Stimulated activated CD4-positive, alpha-beta T cell treated with anti-CD3 and anti-CD28 coated beads, Interleukin-15, amount 100 ng/mL, for 24 hours (primary cell): ENCODE measurements around the gene TLL2.

Experiments used
- DNase-seq: peaks from one replicate; pipeline ENCODE4 v3.0.0-alpha.2; 2020

Gene TLL2

GRCh38 chr10:96418582-96418981 is 95.1 kb downstream of the TLL2 start:
- DNase-seq, result no peak

GRCh38 chr10:96417441-96417840 is 96.3 kb downstream of the TLL2 start:
- DNase-seq, result no peak

DNA sequence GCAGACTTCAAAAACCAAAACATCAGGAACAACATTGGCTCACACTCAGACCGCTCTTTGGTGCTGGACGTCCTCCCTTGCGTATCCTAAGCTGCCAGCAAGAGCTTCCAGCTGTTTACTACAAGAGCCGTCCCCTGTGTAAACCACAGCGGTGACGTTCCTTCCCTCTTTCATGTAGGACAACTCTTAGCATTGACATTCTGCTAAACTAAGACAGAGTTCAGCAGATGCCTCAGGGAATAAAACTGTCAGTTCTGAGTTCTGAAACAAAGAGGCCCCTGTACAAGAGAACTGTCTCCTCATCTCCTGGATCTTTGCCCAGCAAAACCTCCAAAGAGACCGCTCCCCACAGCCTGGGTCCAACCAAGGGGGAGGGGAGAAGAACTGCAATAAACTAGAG is 97.1 kb downstream of the TLL2 start:
- no peak for DNase-seq

DNA sequence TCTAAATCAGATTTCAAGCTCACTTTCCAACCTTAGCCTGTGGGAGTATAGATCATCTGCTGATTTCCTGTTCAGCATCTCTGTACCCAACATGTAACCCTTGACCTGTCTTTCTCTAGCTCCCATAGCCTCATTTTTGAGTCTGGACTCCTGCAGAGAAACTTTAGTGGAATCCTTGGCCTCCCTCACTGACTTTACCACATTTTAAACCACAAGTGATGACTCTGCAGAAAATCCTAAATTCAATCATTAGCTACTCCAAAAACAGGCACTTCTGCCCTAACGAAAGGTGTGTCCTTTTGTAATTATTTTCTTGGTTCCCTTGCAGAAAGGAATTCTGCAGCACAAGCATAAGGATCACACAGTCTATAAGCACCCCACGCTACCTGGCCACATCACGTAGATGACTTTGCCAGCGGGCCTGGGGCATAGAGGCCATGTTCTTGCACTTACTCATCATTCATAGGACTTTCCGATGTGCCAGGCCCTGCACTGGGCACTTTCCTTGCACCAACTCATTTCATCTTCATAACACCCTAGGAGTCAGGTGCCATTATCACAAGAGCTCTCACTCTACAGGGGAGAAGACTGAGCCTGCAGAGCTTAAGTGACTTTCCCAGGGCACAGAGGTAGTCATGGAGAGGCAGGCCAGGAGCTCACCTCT is 97.7 kb downstream of the TLL2 start:
- DNase-seq, result no peak

DNA sequence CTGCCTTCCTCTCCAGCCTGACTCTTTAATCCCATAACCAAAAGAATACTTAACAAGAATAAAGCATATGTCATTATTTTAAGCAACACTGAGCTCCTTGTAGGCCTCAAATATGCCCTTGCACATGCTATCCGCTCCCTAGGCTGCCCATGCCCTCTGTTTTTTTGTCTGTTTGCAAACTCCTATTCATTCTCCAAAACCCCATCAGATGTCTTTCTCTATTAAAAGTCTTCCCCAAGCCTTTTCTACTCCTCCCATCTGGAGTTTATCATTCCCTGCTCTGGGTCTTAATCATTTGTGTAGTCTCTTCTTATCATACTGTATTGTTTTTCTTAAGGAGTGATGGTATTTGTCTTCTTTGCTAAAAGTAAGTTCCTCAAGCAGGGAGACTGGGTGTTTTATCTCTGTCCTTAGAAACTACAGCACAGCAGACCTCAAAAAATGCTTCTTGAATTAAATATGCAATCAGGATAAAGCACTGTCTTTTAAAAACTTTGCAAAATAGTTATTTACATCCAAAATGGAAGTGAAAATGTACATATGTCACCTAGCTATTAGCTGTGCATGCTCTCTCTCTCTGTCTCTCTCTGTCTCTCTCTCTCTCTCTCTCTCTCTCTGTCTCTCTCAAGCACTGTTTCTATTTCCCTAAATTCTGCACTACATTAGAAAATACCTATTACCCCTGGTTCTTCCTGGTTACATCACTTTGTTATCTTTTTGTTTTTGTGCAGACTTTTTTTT is 98.4 kb downstream of the TLL2 start:
- DNase-seq, result no peak

DNA sequence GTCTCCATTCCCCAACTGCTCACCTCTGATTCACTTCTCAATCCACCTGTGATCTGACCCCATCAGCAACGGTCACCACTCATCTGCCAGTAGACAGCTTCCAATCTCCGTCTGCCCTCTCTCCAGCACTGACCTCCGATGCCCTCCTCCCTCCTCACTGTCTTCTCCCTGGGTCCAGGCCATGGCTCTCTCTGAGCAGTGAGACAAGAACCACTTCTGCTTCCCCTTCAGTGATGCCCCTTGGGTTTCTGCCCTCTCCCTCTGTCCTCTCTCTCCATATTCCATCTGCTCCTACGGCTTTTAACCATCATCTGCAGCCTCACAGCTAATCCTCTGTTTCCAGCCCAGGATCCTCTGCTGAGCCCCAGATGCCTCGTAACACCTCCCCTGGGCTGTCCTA is 99.4 kb downstream of the TLL2 start:
- DNase-seq, result no peak

DNA sequence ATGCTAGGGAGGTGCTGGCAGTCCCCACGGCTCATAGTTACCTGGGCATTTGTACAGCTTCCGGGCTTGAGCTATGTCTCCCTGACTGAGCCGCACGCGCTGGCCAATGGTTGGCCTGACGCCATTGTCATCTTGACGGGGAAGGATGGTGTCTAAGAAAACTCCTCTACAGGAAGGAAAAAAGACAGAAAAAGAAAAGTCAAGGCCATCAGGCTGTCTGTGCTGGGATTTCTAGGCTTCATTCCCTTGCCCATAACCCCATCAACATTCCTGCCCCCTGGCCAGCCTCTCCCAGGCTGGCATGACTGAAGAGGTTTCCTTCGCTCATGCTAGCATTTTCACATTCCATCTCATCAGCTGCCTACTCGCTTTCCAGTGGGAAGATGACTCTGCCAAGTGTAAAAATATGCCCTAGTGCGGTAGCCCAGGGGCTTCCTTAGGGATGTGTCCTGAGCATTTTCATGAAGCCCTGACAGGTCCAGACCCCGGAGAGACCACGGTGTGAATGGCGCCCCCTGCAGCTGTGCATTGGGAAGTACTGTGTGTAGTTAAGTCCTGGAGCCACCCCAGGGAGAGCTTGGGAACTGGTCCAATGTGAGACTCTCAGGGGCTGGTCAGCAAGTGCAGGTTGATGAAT is 100.5 kb downstream of the TLL2 start:
- no peak for DNase-seq

DNA sequence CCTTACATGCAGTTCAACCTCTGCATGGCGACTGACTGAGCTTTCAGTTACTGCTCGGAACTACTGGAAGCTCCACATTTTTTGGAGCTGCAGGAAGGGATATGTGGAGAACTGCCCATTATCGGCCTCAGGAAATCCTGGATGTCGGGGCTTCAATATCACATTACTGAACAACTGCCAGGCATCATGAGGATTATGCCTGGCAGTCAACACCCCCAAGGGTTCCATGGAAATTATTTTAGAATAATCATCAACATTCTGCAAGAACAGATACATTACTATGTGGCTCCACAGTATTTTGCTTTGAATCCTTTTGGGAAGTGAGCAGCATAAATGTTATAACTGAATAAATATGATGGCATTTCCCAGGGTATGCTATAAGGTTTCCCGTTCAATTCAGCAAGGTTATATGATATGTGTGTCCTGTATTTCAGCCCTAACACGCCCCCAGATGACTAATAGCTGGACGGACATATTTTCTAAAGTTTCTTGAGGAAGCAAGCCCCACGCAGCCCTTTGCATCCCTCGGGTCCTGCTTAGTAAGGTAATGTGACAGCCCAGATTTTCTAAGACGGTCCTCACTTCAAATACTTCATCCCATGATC is 101.9 kb downstream of the TLL2 start:
- no peak for DNase-seq

GRCh38 chr10:96410296-96410695 is 103.4 kb downstream of the TLL2 start:
- no peak for DNase-seq

- no peak for DNase-seq
Measured at GRCh38 chr10:96408201-96408600, 105.5 kb downstream of the TLL2 start.

- no peak for DNase-seq
Measured at GRCh38 chr10:96407560-96408069, 106.1 kb downstream of the TLL2 start.

DNA sequence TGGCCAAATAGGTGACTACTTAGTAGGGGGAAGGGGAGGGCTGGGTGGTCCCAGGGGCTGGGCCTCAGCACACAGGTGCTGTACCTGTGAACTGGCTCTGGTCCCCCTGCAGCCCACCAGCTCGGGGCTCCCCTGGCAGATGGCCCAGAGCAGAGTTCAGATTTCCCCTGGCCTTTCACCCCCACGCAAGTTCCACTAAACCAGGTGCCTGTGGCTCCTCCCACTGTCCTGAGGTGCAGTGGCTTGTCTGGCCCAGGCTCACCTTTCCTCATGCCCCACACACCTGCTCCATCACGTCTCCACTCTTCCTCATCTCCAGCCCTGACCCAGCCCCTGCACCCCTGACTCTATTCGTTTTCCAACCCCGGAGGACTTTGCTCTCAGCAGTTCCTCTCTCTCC is 107.6 kb downstream of the TLL2 start:
- no peak for DNase-seq

DNA sequence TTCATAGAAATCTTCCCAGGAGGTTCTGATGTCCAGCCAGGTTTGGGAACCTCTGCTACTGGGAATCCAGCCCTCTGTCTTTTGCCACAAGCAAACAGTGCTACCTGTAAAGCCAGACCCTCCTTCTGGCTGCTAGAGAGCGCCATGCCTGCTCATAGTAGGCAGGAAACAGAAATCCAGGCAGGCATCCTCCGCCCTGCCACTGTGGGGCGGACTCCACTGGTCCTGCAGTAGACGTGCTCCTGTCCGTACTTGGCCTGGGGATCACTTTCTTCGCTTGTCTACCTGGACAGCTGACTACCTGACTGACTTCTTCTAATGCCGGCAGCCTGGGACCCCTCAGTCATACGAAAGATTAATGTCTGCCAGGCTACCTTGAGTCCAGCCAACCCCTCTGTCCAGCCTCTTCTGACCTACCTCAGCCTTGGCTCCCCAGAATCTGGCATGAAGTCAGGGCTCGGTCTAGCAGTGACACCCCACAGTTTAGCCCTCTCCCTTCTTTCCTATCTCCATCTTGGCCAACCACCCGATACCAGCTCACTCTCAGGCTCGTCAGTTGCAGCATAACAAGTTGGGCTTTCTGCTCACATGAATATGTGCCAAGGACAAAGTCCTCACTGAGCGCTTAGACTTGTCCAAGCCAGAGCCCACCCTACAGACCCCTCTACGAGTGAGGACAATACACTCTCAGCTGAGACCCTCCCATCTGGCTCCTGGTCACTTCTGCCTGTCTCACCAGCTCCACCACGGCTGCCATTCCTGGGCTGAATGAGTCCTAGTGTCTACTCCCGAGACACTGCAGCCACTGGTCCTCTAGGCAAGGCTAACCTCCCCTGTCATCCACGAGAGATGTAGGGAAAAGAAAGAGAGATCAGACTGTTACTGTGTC is 111.1 kb downstream of the TLL2 start:
- DNase-seq, result no peak

GRCh38 chr10:96401036-96401435 is 112.7 kb downstream of the TLL2 start:
- no peak for DNase-seq

GRCh38 chr10:96400465-96400864 is 113.3 kb downstream of the TLL2 start:
- no peak for DNase-seq

GRCh38 chr10:96397902-96398301 is 115.8 kb downstream of the TLL2 start:
- DNase-seq, result no peak

GRCh38 chr10:96395931-96396877 is 117.5 kb downstream of the TLL2 start:
- peak; percentile 71 for DNase-seq

- DNase-seq, result no peak
Measured at GRCh38 chr10:96390460-96390864, 123.3 kb downstream of the TLL2 start.

GRCh38 chr10:96389785-96390184 is 123.9 kb downstream of the TLL2 start:
- DNase-seq, result no peak

DNA sequence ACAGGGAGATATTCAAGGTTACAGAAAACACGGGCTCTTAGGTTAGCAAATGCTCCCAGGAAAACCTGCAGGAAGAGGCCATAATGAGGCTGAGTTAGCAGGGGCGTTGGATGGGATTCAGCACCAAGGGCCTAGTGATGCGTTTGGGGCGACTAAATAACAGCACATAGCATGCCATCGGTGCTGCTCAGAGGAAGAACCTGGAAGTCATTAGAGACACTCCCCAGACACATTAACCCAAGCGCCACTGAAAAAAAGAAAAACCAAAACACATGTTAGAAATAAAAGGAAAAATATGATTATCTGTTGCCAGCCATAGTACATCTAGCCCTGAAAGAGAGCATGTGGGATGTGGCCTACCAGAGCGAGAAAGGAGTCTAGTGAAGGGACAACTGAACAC is 126.1 kb downstream of the TLL2 start:
- no peak for DNase-seq

DNA sequence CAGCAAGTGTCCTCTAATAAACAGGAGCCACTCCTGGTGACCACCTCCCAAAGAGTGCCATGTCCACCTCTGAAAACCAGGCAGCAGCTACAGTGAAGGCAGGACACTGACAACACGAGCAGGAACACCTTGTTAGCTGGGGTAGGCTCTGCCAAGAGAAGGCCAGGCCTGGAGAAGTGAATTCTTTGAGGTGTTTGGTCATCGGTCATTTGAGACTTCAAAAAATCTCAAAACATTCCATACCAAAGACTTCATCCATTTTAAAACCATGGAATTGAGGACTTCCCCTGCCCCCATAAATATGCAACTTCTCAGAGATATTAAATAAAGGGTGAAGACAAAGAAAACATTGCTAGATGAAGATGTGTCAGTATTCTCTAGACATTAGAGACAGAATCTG is 126.6 kb downstream of the TLL2 start:
- DNase-seq, result no peak
